HepG2 (cell line): ENCODE results near the gene AMDHD1. TPM values are rescaled to one million over a fixed set of nuclear protein-coding genes. Genes with fewer than 3 reads are reported as not detected.

Source experiments
- FLYWCH1 ChIP-seq: sonication (generic); formaldehyde crosslinking; IDR thresholded peaks from 2 replicates; pipeline ENCODE4 v1.8.1; 2023; ENCODE audit warnings: mild to moderate bottlenecking, missing genetic modification reagents
- GPN1 ChIP-seq: sonication (generic); formaldehyde crosslinking; IDR thresholded peaks from 2 replicates; pipeline ENCODE4 v1.5.1; 2020; ENCODE audit warnings: missing genetic modification reagents, borderline replicate concordance
- MIER3 ChIP-seq: IDR thresholded peaks from 2 replicates; pipeline ENCODE4 v1.6.1; 2016; ENCODE audit warnings: missing compliant biosample characterization, borderline replicate concordance
- POLR2A ChIP-seq, 2 experiments: IDR thresholded peaks; 2 replicates each; pipeline ENCODE4 v1.6.1; 2011; ENCODE audit warnings: low read depth in 2 of 2, low read length in 2 of 2, mild to moderate bottlenecking in 1 of 2, moderate library complexity in 1 of 2; ENCODE audit not compliant: insufficient read depth in 1 of 2
- RARA ChIP-seq: IDR thresholded peaks from 2 replicates; pipeline ENCODE4 v1.6.1; 2016; ENCODE audit warnings: missing genetic modification reagents, missing compliant biosample characterization
- RFXAP ChIP-seq: sonication (generic); formaldehyde crosslinking; IDR thresholded peaks from 2 replicates; pipeline ENCODE4 v1.4.0; 2020; ENCODE audit warnings: missing genetic modification reagents, borderline replicate concordance
- ZNF292 ChIP-seq: sonication (generic); formaldehyde crosslinking; IDR thresholded peaks from 2 replicates; pipeline ENCODE4 v1.8.1; 2022; ENCODE audit warnings: mild to moderate bottlenecking, low read depth, missing genetic modification reagents, borderline replicate concordance
- ZNF577 ChIP-seq: sonication (generic); formaldehyde crosslinking; IDR thresholded peaks from 2 replicates; pipeline ENCODE4 v1.4.0; 2020; ENCODE audit warnings: mild to moderate bottlenecking, low read depth, missing genetic modification reagents, borderline replicate concordance
- ZNF674 ChIP-seq: sonication (generic); formaldehyde crosslinking; IDR thresholded peaks from 2 replicates; pipeline ENCODE4 v1.5.0; 2020; ENCODE audit warnings: low read depth, mild to moderate bottlenecking, missing genetic modification reagents
- ZNF777 ChIP-seq: sonication (generic); formaldehyde crosslinking; IDR thresholded peaks from 2 replicates; pipeline ENCODE4 v1.4.0; 2020; ENCODE audit warnings: missing genetic modification reagents
- polyA plus RNA-seq, 8 experiments: library from polyadenylated mRNA; depleted of rRNA in 3 of 8; stranded (reverse) in 7 of 8; unstranded in 1 of 8; fragments of >200 nt; fragmentation: Illumina TruSeq in 4 of 8; extraction: Trizol in 4 of 8; gene quantifications; 2 replicates each; pipeline versions ENCODE4 v1.2.1 to v1.2.3, GENCODE V29; 2011 to 2016; ENCODE audit warnings: low read depth in 4 of 8, missing spikeins in 1 of 8, mixed read lengths in 1 of 8; ENCODE audit not compliant: insufficient read depth in 1 of 8
- total RNA-seq, 5 experiments: library from RNA; depleted of rRNA; stranded (reverse); fragments of >200 nt; fragmentation: Illumina TruSeq; extraction: Trizol; gene quantifications; 2 replicates each; pipeline ENCODE4 v1.2.3, GENCODE V29; 2016; ENCODE audit warnings: low read depth in 1 of 5
- TF ChIP-seq, protein P1 (sequence below): sonication (generic); formaldehyde crosslinking; IDR thresholded peaks from 2 replicates; pipeline ENCODE4 v1.4.0; 2020; ENCODE audit warnings: missing genetic modification reagents
- TF ChIP-seq, protein P2 (sequence below): sonication (generic); formaldehyde crosslinking; IDR thresholded peaks from 2 replicates; pipeline ENCODE4 v1.4.0; 2020; ENCODE audit warnings: missing genetic modification reagents, borderline replicate concordance
- TF ChIP-seq, protein P3 (sequence below): IDR thresholded peaks from 2 replicates; pipeline ENCODE4 v1.6.1; 2016
- TF ChIP-seq, protein P4 (sequence below): sonication (generic); formaldehyde crosslinking; IDR thresholded peaks from 2 replicates; pipeline ENCODE4 v1.8.0; 2022; ENCODE audit warnings: missing genetic modification reagents, mild to moderate bottlenecking, moderate library complexity, borderline replicate concordance

AMDHD1 gene
- total and polyA plus RNA-seq, 2 of the 13 experiments (the other 11 are each of a cell fraction or from before 2014, with no cell fraction given) = 6.5 to 29.6 TPM

DNA sequence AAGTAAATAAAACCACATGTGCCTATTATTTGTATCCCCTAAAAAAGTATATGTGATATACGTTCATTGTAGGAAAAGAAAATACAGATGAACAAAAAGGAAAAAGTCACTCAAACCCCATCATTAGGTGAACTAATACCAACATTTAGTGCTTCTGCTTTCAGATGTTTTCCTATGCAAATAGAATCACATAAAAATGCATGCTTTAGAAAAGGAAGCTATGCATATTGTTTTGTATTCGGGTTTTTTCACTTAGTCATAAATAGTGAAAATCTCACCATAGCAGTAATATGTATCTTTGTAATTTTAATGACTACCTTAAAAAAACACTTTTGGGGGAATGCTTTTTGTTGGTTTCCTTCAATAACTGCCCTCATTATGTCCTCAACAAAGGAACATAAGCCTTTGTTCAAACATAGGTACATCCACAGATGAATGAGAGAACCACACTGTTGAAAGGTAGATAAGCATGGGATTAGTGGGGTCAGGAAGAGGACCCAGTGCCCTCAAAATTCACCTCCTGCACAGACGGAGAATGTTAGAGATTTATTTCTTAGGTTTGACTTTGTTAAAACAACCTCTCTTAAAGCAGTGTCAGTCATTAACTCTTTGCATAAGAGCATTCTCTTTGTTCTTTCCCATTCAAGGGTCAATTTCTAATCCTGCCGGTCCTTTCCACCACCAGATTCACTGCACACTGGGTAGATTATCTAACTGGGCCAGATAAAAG is 6.5 kb downstream of the AMDHD1 start (continued):
- TF ChIP-seq, protein P1, sequence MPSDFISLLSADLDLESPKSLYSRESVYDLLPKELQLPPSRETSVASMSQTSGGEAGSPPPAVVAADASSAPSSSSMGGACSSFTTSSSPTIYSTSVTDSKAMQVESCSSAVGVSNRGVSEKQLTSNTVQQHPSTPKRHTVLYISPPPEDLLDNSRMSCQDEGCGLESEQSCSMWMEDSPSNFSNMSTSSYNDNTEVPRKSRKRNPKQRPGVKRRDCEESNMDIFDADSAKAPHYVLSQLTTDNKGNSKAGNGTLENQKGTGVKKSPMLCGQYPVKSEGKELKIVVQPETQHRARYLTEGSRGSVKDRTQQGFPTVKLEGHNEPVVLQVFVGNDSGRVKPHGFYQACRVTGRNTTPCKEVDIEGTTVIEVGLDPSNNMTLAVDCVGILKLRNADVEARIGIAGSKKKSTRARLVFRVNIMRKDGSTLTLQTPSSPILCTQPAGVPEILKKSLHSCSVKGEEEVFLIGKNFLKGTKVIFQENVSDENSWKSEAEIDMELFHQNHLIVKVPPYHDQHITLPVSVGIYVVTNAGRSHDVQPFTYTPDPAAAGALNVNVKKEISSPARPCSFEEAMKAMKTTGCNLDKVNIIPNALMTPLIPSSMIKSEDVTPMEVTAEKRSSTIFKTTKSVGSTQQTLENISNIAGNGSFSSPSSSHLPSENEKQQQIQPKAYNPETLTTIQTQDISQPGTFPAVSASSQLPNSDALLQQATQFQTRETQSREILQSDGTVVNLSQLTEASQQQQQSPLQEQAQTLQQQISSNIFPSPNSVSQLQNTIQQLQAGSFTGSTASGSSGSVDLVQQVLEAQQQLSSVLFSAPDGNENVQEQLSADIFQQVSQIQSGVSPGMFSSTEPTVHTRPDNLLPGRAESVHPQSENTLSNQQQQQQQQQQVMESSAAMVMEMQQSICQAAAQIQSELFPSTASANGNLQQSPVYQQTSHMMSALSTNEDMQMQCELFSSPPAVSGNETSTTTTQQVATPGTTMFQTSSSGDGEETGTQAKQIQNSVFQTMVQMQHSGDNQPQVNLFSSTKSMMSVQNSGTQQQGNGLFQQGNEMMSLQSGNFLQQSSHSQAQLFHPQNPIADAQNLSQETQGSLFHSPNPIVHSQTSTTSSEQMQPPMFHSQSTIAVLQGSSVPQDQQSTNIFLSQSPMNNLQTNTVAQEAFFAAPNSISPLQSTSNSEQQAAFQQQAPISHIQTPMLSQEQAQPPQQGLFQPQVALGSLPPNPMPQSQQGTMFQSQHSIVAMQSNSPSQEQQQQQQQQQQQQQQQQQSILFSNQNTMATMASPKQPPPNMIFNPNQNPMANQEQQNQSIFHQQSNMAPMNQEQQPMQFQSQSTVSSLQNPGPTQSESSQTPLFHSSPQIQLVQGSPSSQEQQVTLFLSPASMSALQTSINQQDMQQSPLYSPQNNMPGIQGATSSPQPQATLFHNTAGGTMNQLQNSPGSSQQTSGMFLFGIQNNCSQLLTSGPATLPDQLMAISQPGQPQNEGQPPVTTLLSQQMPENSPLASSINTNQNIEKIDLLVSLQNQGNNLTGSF = no peak
- TF ChIP-seq, protein P2, sequence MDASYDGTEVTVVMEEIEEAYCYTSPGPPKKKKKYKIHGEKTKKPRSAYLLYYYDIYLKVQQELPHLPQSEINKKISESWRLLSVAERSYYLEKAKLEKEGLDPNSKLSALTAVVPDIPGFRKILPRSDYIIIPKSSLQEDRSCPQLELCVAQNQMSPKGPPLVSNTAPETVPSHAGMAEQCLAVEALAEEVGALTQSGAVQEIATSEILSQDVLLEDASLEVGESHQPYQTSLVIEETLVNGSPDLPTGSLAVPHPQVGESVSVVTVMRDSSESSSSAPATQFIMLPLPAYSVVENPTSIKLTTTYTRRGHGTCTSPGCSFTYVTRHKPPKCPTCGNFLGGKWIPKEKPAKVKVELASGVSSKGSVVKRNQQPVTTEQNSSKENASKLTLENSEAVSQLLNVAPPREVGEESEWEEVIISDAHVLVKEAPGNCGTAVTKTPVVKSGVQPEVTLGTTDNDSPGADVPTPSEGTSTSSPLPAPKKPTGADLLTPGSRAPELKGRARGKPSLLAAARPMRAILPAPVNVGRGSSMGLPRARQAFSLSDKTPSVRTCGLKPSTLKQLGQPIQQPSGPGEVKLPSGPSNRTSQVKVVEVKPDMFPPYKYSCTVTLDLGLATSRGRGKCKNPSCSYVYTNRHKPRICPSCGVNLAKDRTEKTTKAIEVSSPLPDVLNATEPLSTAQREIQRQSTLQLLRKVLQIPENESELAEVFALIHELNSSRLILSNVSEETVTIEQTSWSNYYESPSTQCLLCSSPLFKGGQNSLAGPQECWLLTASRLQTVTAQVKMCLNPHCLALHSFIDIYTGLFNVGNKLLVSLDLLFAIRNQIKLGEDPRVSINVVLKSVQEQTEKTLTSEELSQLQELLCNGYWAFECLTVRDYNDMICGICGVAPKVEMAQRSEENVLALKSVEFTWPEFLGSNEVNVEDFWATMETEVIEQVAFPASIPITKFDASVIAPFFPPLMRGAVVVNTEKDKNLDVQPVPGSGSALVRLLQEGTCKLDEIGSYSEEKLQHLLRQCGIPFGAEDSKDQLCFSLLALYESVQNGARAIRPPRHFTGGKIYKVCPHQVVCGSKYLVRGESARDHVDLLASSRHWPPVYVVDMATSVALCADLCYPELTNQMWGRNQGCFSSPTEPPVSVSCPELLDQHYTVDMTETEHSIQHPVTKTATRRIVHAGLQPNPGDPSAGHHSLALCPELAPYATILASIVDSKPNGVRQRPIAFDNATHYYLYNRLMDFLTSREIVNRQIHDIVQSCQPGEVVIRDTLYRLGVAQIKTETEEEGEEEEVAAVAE (CRISPR knock-in tag) = no peak
- no peak for TF ChIP-seq ZNF777 (CRISPR knock-in tag)
- no peak for TF ChIP-seq ZNF292 (CRISPR knock-in tag)
- no peak for TF ChIP-seq ZNF674 (CRISPR knock-in tag)
- TF ChIP-seq, protein P3, sequence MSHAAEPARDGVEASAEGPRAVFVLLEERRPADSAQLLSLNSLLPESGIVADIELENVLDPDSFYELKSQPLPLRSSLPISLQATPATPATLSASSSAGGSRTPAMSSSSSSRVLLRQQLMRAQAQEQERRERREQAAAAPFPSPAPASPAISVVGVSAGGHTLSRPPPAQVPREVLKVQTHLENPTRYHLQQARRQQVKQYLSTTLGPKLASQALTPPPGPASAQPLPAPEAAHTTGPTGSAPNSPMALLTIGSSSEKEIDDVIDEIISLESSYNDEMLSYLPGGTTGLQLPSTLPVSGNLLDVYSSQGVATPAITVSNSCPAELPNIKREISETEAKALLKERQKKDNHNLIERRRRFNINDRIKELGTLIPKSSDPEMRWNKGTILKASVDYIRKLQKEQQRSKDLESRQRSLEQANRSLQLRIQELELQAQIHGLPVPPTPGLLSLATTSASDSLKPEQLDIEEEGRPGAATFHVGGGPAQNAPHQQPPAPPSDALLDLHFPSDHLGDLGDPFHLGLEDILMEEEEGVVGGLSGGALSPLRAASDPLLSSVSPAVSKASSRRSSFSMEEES (CRISPR knock-in tag) = peak; percentile 79; the same call in 1 of the 2 replicates
- 0 out of 2 replicates have a peak, but pooled peaks have one; percentile 20 for TF ChIP-seq MIER3 (CRISPR knock-in tag)
- TF ChIP-seq RFXAP (CRISPR knock-in tag) = no peak
- no peak for TF ChIP-seq ZNF577 (CRISPR knock-in tag)
- TF ChIP-seq POLR2A (IDR thresholded peaks at IDR 0.05; ENCODE audit: insufficient read depth in 1 of 2, low read depth in 2 of 2, low read length in 2 of 2) = no peak
- no peak for TF ChIP-seq GPN1 (CRISPR knock-in tag)
- peak; percentile 99 for TF ChIP-seq RARA
- TF ChIP-seq, protein P4, sequence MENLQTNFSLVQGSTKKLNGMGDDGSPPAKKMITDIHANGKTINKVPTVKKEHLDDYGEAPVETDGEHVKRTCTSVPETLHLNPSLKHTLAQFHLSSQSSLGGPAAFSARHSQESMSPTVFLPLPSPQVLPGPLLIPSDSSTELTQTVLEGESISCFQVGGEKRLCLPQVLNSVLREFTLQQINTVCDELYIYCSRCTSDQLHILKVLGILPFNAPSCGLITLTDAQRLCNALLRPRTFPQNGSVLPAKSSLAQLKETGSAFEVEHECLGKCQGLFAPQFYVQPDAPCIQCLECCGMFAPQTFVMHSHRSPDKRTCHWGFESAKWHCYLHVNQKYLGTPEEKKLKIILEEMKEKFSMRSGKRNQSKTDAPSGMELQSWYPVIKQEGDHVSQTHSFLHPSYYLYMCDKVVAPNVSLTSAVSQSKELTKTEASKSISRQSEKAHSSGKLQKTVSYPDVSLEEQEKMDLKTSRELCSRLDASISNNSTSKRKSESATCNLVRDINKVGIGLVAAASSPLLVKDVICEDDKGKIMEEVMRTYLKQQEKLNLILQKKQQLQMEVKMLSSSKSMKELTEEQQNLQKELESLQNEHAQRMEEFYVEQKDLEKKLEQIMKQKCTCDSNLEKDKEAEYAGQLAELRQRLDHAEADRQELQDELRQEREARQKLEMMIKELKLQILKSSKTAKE (CRISPR knock-in tag) = peak; percentile 90
- no peak for TF ChIP-seq FLYWCH1 (CRISPR knock-in tag)
